ENCODE results near the gene EPB41L5.

DNA sequence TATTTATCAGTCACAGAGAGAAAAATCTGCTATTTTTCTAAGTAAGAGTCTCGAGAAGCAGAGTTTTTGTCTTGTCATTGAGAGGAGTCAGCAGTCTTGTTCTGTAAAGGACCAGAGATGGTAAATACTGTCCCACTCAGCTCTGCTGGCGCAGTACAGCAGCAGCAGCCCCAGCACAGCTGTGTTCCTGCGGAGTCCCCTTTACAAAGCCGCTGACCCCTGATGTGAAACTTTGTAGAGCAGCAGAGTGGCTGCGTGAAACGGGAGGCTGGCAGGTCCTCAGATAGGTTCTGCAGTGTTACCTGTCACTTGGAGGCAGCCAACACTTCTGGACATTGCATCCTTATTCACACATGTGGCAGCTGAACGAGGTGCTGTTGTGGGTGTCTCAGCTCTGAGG is 165.1 kb downstream of the EPB41L5 start:
- TF ChIP-seq, protein P1, sequence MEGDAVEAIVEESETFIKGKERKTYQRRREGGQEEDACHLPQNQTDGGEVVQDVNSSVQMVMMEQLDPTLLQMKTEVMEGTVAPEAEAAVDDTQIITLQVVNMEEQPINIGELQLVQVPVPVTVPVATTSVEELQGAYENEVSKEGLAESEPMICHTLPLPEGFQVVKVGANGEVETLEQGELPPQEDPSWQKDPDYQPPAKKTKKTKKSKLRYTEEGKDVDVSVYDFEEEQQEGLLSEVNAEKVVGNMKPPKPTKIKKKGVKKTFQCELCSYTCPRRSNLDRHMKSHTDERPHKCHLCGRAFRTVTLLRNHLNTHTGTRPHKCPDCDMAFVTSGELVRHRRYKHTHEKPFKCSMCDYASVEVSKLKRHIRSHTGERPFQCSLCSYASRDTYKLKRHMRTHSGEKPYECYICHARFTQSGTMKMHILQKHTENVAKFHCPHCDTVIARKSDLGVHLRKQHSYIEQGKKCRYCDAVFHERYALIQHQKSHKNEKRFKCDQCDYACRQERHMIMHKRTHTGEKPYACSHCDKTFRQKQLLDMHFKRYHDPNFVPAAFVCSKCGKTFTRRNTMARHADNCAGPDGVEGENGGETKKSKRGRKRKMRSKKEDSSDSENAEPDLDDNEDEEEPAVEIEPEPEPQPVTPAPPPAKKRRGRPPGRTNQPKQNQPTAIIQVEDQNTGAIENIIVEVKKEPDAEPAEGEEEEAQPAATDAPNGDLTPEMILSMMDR (IDR thresholded peaks at IDR 0.05), result no peak
- no peak for TF ChIP-seq POLR2A (IDR thresholded peaks at IDR 0.05)

Data from adrenal gland (tissue), 5 donors.